ENCODE data around the gene EPS15.

EPS15 gene

DNA sequence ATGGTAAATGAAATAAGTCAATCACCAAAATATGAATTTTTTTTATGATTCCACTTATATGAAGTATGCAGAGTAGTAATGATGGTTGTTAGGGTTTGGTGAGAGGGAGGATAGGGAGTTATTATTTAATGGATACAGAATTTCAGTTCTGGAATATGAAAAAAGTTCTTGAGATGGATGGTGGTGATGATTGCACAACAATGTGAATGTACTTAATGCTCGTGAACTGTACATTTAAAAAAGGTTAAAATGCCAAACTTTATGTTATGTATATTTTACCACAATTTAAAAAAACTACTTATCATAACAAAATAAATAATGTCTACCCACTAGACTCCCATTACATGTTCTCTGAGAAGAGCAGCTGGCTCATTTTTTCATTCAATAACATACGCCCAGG, 133.3 kb downstream of the EPS15 start:
- TF ChIP-seq, protein P1, sequence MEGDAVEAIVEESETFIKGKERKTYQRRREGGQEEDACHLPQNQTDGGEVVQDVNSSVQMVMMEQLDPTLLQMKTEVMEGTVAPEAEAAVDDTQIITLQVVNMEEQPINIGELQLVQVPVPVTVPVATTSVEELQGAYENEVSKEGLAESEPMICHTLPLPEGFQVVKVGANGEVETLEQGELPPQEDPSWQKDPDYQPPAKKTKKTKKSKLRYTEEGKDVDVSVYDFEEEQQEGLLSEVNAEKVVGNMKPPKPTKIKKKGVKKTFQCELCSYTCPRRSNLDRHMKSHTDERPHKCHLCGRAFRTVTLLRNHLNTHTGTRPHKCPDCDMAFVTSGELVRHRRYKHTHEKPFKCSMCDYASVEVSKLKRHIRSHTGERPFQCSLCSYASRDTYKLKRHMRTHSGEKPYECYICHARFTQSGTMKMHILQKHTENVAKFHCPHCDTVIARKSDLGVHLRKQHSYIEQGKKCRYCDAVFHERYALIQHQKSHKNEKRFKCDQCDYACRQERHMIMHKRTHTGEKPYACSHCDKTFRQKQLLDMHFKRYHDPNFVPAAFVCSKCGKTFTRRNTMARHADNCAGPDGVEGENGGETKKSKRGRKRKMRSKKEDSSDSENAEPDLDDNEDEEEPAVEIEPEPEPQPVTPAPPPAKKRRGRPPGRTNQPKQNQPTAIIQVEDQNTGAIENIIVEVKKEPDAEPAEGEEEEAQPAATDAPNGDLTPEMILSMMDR (IDR thresholded peaks at IDR 0.05; ENCODE audit: insufficient read depth, low read length, missing control alignments): no peak
- no peak overlapping the region for H3K4me3 ChIP-seq (ENCODE audit: low read depth, low read length)
- ChIA-PET CTCF (no interaction called here), POLR2A (no interaction called here)
- DNase-seq (ENCODE audit: low read depth, low spot score): no peak

DNA sequence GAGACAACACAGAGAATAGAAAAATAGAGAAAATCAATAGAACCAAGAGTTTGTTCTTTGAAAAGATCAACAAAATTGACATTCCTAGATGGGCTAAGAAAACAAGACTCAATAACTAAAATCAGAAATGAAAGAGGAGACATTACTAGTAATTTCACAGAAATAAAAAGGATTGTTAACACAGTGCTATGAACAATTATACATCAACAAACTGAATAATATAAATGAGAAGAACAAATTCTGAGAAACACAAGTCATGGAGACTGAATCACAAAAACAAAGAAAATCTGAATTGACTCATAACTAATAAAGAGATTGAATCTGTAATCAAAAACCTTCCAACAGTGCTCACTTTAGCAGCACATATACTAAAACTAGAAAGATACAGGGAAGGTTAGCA, 137.1 kb downstream of the EPS15 start:
- TF ChIP-seq, protein P1 (IDR thresholded peaks at IDR 0.05; ENCODE audit: insufficient read depth, low read length, missing control alignments): no peak
- ChIA-PET CTCF (interaction anchor here (1.2 kb wide), 1 partner anchor 13 kb away, joined by 4 read pairs; no protein-coding TSS in a partner anchor), POLR2A (no interaction called here)
- no peak for DNase-seq (ENCODE audit: low read depth, low spot score)
- no peak overlapping the region for H3K4me3 ChIP-seq (ENCODE audit: low read depth, low read length)

DNA sequence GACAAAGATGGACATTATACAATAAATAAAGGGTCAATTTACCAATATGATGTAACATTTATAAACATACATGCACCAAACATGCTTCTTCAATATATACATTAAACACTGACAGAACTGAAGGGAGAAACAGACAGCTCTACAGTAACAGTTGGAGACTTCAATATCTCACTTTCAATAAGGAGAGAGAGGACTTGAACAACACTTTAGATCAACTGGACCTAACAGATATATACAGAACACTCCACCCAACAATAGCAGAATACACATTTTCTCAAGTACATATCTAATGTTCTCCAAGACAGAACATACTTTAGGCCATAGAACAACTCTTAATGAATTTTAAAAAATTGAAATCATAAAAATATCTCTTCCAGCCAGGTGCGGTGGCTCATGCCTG, 138.1 kb downstream of the EPS15 start:
- DNase-seq (ENCODE audit: low read depth, low spot score): no peak
- H3K4me3 ChIP-seq (ENCODE audit: low read depth, low read length): no peak overlapping the region
- POLR2A ChIA-PET: no interaction called here
- TF ChIP-seq, protein P1 (IDR thresholded peaks at IDR 0.05; ENCODE audit: insufficient read depth, low read length, missing control alignments): no peak
- CTCF ChIA-PET: interaction anchor here (1.2 kb wide), 1 partner anchor 12 kb away, joined by 4 read pairs; no protein-coding TSS in a partner anchor

DNA sequence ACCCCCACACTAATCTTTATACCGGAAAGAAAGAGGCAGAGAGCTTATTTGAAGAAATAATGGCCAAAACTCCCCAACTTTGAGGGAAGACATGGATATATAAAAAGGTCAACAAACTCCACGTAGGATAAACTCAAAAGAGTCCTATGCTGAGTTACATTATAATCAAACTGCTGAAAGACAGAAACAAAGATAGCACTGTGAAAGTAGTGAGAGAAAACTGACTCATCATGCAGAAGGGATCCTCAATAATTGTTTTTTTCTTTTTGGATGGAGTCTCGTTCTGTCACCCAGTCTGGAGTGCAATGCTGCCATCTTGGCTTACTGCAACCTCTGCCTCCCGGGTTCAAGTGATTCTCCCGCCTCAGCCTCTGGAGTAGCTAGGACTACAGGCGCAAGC, 140.2 kb downstream of the EPS15 start:
- ChIA-PET POLR2A (no interaction called here), CTCF (no interaction called here)
- DNase-seq (ENCODE audit: low read depth, low spot score): no peak
- TF ChIP-seq, protein P1 (IDR thresholded peaks at IDR 0.05; ENCODE audit: insufficient read depth, low read length, missing control alignments): no peak
- no peak overlapping the region for H3K4me3 ChIP-seq (ENCODE audit: low read depth, low read length)

DNA sequence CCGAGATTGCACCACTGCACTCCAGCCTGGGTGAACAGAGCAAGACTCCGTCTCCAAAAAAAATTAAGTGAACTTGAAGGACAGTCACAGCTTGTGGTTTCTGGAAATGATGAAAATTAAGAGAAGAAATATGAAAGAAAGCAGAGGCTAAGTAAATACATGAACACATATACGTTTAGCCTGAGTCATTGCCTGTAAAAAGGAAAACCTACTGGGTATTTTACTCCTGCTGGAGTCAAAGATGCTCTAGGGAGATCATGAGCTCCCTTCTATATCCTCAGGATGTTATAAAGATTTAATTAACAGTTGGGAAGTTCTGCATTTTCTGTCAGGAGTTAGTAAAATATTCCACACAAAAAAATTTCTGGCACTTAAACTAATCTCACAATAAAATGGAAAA, 145.2 kb downstream of the EPS15 start:
- DNase-seq (ENCODE audit: low read depth, low spot score): no peak
- POLR2A ChIA-PET: no interaction called here
- H3K4me3 ChIP-seq (ENCODE audit: low read depth, low read length): no peak overlapping the region
- CTCF ChIA-PET: no interaction called here
- TF ChIP-seq, protein P1 (IDR thresholded peaks at IDR 0.05; ENCODE audit: insufficient read depth, low read length, missing control alignments): no peak

DNA sequence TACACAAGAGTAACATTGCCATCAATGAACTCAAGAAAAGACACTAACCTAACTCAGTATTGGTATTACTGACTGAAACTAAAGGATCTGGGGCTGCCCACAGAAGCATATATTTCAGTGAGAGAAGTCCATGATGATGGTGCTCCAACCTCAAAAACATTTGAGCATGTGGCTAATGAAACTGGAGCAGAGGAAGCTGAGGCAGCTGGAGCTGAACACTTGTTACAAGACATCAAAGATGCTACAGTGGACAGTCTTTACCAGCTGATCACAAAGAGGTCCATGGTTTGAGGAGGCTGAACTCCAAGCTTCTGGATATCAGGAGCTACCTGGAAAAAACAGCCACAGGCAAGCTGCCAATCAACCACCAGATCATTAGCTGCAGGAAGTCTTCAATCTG, 146.5 kb downstream of the EPS15 start:
- POLR2A ChIA-PET: no interaction called here
- CTCF ChIA-PET: no interaction called here
- no peak overlapping the region for H3K4me3 ChIP-seq (ENCODE audit: low read depth, low read length)
- DNase-seq (ENCODE audit: low read depth, low spot score): no peak
- TF ChIP-seq, protein P1 (IDR thresholded peaks at IDR 0.05; ENCODE audit: insufficient read depth, low read length, missing control alignments): no peak
